ENCODE data around the gene REEP2.
"Not testable (repeated sequence)": the region's sequence is repeated elsewhere in the genome, so short reads cannot be mapped to it uniquely, and the experiment has no call there.

The REEP2 gene, protein sequence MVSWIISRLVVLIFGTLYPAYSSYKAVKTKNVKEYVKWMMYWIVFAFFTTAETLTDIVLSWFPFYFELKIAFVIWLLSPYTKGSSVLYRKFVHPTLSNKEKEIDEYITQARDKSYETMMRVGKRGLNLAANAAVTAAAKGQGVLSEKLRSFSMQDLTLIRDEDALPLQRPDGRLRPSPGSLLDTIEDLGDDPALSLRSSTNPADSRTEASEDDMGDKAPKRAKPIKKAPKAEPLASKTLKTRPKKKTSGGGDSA

DNA sequence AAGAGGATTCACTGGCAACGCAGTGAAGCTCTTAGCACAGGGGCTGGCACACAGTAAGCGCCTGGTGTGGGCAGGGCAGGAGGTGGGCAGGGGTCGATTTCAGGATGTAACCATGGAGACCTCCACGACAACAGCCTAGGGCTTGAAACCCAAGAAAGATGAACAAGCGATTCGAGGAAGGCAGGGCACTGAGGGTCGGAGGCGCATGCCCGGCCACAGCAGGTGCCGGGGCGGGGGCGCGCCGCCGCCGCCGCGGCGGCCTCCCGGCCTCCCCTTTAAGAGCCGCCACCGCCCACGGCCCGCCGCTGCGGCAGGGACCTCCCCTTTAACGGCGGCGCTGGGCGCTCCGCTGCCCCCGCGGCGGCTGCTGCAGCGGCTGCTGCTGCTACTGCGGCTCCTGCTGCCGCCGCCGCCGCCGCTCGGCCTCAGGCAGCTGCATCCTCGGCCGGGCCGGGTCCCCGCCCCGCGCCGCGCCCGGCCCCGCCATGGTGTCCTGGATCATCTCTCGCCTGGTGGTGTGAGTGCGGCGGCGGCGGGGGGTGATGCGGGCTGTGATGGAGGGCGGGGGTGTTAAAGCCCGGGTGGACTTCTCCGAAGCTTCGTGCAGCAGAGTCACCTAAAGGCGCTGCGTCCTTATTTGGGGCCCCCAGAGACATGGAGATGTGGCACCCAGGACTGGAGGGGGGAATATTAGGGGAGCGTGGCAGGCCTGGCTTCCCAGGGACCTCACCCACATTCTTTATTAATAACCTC lies at the start of gene REEP2:
Gene REEP2, plus strand, starts transcription at position 334 of the 753 bp plus-strand sequence. Its CDS starts 152 bp downstream, at position 486.
- H3K4me3 ChIP-seq (ENCODE audit: low read length), result peak within 1 kb of the TSS; percentile 40
- DNase-seq (ENCODE audit: low read depth), result peak; percentile 51
- TF ChIP-seq, protein P1, sequence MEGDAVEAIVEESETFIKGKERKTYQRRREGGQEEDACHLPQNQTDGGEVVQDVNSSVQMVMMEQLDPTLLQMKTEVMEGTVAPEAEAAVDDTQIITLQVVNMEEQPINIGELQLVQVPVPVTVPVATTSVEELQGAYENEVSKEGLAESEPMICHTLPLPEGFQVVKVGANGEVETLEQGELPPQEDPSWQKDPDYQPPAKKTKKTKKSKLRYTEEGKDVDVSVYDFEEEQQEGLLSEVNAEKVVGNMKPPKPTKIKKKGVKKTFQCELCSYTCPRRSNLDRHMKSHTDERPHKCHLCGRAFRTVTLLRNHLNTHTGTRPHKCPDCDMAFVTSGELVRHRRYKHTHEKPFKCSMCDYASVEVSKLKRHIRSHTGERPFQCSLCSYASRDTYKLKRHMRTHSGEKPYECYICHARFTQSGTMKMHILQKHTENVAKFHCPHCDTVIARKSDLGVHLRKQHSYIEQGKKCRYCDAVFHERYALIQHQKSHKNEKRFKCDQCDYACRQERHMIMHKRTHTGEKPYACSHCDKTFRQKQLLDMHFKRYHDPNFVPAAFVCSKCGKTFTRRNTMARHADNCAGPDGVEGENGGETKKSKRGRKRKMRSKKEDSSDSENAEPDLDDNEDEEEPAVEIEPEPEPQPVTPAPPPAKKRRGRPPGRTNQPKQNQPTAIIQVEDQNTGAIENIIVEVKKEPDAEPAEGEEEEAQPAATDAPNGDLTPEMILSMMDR (IDR thresholded peaks at IDR 0.05; ENCODE audit: insufficient read depth, low read depth, low read length, missing control alignments), result no peak

DNA sequence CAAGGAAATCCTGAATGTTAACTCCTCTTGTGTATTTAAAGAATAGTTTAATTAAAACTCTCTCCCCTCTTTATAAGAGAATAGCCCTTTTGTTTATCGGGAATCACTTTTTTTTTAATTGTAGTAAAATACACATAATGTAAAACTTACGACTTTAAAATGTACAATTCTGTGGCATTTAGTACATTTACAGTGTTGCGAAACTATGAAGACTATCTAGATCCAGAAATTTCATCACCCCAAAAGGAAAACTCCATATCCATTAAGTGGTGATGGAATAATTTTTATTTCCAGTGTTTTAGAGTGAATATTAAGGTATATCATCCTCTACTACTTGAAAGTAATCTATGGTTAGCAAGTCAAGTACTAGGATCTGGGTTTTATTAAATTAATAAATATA lies 49.5 kb upstream of the REEP2 start:
- DNase-seq (ENCODE audit: low read depth), result no peak
- TF ChIP-seq, protein P1 (IDR thresholded peaks at IDR 0.05; ENCODE audit: insufficient read depth, low read depth, low read length, missing control alignments), result no peak
- no peak overlapping the region for H3K4me3 ChIP-seq (ENCODE audit: low read length)

DNA sequence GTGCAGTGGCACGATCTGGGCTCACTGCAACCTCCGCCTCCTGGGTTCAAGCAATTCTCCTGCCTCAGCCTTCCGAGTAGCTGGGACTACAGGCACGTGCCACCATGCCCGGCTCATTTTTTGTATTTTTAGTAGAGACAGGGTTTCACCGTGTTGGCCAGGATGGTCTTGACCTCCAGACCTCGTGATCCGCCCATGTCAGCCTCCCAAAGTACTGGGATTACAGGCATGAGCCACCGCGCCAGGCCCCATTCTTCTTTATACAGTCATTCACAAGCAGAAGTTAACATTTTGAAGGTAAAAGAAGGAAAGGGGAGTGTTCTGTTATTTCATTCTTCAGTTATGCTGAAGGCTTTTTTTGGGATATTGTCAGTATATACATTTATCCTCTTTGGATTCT lies 48.9 kb upstream of the REEP2 start:
- not testable (repeated sequence) for DNase-seq (ENCODE audit: low read depth); H3K4me3 ChIP-seq (ENCODE audit: low read length)

- peak; percentile 35 for DNase-seq (ENCODE audit: low read depth)
- no peak overlapping the region for H3K4me3 ChIP-seq (ENCODE audit: low read length)
- TF ChIP-seq, protein P1 (IDR thresholded peaks at IDR 0.05; ENCODE audit: insufficient read depth, low read depth, low read length, missing control alignments), result no peak
Observed at GRCh38 chr5:138391859-138392386, 46.9 kb upstream of the REEP2 start.

- DNase-seq (ENCODE audit: low read depth), result no peak
- TF ChIP-seq, protein P1 (IDR thresholded peaks at IDR 0.05; ENCODE audit: insufficient read depth, low read depth, low read length, missing control alignments), result no peak
- H3K4me3 ChIP-seq (ENCODE audit: low read length), result no peak overlapping the region
Observed at GRCh38 chr5:138402640-138403039, 36.2 kb upstream of the REEP2 start.

- peak; percentile 8 for DNase-seq (ENCODE audit: low read depth)
- TF ChIP-seq, protein P1 (IDR thresholded peaks at IDR 0.05; ENCODE audit: insufficient read depth, low read depth, low read length, missing control alignments), result no peak
- H3K4me3 ChIP-seq (ENCODE audit: low read length), result no peak overlapping the region
Observed at GRCh38 chr5:138408023-138408422, 30.8 kb upstream of the REEP2 start.

GRCh38 chr5:138410996-138411640 lies 27.7 kb upstream of the REEP2 start:
- peak; percentile 35 for DNase-seq (ENCODE audit: low read depth)
- H3K4me3 ChIP-seq (ENCODE audit: low read length), result not testable (repeated sequence)
- TF ChIP-seq, protein P1 (IDR thresholded peaks at IDR 0.05; ENCODE audit: insufficient read depth, low read depth, low read length, missing control alignments), result peak; percentile 46
